WTC11 (cell line): Measurements from ENCODE around the gene MET.

Experiments used
- ATF3 ChIP-seq: sonication (generic); formaldehyde crosslinking; conservative IDR thresholded peaks from 2 replicates; pipeline ENCODE4 v1.8.1; 2022; ENCODE audit warnings: mild to moderate bottlenecking, missing genetic modification reagents
- CTCF ChIP-seq: fragments of 200-600 bp; IDR thresholded peaks from 2 replicates; pipeline ENCODE4 v1.8.0; 2022; ENCODE audit warnings: antibody characterized with exemption
- NR3C1 ChIP-seq: sonication (generic); formaldehyde crosslinking; conservative IDR thresholded peaks from 2 replicates; pipeline ENCODE4 v1.8.1; 2023; ENCODE audit warnings: low read depth, mild to moderate bottlenecking, missing genetic modification reagents
- PREB ChIP-seq: sonication (generic); formaldehyde crosslinking; IDR thresholded peaks from 2 replicates; pipeline ENCODE4 v1.8.1; 2022; ENCODE audit warnings: mild to moderate bottlenecking, missing genetic modification reagents, moderate library complexity, borderline replicate concordance
- TEAD4 ChIP-seq: sonication (generic); formaldehyde crosslinking; IDR thresholded peaks from 2 replicates; pipeline ENCODE4 v1.8.0; 2022; ENCODE audit warnings: mild to moderate bottlenecking, missing genetic modification reagents
- ZNF121 ChIP-seq: sonication (generic); formaldehyde crosslinking; IDR thresholded peaks from 2 replicates; pipeline ENCODE4 v1.8.0; 2023; ENCODE audit warnings: missing genetic modification reagents
- ZNF219 ChIP-seq: sonication (generic); formaldehyde crosslinking; IDR thresholded peaks from 2 replicates; pipeline ENCODE4 v1.8.0; 2023; ENCODE audit warnings: missing genetic modification reagents, mild to moderate bottlenecking, borderline replicate concordance

GRCh38 chr7:116630357-116630756 is 41.6 kb upstream of the MET start:
- TF ChIP-seq NR3C1 (CRISPR knock-in tag) (no peak), TEAD4 (CRISPR knock-in tag) (no peak), CTCF (no peak), ZNF121 (CRISPR knock-in tag) (no peak), ATF3 (CRISPR knock-in tag) (no peak), ZNF219 (CRISPR knock-in tag) (no peak), PREB (no peak)
